Stimulated activated CD8-positive, alpha-beta memory T cell treated with anti-CD3 and anti-CD28 coated beads, Interleukin-4, amount 100 ng/mL, for 48 hours (primary cell): ENCODE data around the gene KCNK13.
A peak's percentile ranks its signal among the peaks of the same experiment; 100 is the strongest.
"Not testable (repeated sequence)": the region's sequence is repeated elsewhere in the genome, so short reads cannot be mapped to it uniquely, and the experiment has no call there.

Source experiments
- DNase-seq: peaks from one replicate; pipeline ENCODE4 v3.0.0-alpha.2; 2020

Gene KCNK13

DNA sequence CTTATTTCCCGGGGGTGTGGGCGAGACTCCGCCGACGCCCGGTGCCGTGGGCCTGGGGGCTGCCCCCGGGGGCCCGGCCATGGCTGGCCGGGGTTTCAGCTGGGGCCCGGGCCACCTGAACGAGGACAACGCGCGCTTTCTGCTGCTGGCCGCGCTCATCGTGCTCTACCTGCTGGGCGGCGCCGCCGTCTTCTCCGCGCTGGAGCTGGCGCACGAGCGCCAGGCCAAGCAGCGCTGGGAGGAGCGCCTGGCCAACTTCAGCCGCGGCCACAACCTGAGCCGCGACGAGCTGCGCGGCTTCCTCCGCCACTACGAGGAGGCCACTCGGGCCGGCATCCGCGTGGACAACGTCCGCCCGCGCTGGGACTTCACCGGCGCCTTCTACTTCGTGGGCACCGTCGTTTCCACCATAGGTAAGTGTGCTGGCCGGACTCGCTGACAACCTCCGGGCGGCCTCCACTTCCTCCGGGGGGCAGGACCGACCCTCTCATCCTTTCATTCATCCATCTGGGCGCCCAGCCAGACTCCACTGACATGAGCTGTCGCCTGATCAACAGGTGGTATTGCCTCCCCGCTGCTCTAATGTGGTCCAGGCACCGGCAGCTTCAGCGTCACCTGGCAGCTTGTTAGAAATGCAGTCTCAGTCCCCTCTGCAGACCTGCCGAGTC is 467 bp downstream of the KCNK13 start:
- DNase-seq, result peak; percentile 29

DNA sequence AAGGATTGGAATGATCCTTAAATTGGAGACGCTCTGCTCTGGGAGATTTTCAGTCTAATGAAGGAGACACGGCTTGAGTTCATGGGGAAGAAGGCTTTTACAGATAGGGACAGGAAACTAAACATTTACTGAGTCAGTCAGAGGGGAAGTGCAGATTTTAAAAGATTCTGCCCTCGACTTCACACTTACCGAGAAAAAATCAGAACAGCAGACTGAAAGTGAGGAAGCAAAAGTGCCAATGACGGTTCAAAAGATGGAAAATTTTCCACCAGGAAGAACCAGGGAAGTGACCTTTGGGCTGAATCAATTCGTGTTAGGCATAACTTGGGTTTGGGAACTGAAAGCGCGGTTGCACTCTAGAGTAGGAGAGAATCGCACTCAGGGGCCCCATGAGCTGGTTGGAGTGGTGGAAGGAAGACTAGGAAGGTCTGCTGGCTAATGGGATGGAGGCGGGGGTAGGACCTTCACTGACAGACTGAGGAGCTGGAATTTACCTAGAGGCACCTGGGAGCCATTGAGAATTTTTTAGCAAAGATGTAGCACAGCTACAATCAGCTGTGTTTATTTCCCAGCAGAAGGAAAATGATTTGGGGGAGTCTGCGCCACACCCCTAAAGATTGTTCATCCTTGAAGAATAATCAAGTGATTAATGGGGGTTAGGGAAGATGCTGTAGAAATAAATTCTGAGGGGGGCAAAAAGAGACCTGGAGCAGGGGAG is 1.2 kb downstream of the KCNK13 start:
- DNase-seq, result no peak

DNA sequence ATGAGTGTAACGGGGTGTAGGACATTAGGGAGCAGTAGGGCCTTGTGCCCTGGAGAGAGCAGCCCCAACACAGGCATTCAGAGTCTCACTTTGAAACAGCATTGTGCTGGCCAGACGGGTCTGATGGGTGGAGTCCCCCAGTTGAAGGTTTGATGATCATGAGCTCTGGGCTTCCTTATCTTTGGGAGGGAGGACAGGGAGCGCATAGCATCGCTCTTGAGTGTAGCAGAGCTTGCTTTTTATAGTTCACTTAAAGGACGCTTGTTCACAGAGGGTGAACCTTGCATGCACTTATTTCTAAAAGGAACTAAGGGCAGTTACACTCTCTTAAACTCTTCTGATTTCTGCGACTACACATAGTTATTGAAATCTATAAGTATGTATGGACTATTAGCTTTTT is 10.6 kb downstream of the KCNK13 start:
- DNase-seq, result no peak

DNA sequence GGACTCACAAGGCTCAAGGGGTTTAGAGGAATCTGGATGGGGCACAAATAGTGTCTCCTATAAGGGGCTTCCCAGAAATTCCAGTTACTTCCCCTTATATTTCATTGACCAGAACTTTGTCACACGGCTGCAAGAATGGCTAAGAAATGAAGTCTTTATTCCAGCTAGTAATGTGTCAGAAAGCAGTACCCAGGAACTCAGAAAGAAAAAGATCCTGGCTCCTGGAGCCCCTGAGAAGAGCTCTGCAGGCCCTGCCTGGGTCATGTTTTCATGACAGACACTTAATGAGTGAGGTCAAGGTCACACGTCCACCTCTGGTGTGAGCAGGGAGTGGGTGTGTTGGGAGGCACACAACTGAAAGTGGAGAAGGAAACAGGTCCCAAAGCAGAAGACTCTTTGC is 17.8 kb downstream of the KCNK13 start:
- DNase-seq, result no peak

DNA sequence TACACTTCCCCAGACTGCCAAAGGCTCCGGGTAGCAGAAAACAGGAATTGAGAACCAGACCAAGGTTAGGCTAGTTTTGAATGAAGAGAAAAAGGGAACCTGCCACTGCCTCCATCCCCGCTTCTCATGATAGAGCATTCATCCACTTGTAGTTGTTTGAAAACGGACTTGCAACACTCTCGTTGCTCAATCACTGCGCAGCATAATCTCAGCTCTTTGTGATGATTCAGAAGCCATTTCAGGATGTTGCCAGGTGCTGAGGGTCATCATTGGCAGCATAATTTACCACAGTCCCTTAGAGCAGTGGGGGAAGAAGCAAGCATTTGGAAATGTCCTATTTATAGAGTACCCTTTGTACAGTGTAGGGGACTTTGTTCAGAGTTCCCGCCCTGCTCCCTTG is 25.6 kb downstream of the KCNK13 start:
- no peak for DNase-seq

DNA sequence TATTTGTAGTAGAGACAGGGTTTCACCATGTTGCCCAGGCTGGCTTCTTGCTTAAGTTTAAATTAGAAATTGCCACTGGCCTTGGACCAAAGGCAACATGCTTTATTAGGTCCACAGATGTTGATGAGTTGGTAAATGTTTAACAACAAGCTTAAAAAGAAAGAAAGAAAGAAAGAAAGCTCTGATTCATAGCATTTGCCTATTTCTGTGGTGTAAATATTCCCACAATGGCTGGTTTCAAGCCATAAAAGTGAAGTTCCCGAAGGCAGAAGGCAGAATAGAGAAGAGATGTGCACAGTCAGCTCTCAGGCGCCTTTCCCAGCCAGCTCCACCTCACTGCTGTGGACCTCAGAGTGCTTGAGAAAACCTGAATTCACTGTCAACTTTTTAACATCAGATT is 26.4 kb downstream of the KCNK13 start:
- DNase-seq, result no peak

DNA sequence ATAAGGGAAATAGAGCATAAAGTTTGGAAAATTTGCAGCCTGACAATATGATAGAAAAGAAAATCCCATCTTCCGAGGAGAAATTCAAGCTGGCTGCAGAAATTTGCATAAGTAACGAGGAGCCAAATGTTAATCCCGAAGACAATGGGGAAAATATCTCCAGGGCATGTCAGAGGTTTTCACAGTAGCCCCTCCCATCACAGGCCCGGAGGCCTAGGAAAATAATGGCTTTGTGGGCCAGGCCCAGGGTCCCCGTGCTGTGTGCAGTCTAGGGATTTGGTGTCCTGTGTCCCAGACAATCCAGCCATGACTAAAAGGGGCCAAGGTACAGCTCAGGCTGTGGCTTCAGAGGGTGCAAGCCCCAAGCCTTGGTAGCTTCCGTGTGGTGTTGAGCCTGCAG is 27.7 kb downstream of the KCNK13 start:
- not testable (repeated sequence) for DNase-seq

DNA sequence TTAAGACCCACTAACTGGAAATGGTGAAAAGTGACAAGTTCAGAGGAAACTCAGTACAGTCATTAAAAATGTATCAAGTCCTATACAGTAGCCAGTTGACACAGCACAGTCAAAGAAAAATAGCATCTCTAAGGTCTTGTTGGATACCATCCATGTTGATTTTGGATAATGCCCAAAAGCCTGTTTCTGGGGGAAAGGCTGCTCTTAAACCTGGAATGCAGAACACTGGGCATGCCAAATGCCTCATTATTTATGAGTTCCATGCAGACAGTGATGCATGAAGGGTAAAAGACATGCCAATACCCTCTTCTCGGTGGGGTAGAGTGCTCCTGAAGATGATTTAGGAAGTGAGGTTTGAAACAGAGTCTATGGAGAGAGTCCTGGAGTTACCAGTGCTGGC is 29.6 kb downstream of the KCNK13 start:
- no peak for DNase-seq

DNA sequence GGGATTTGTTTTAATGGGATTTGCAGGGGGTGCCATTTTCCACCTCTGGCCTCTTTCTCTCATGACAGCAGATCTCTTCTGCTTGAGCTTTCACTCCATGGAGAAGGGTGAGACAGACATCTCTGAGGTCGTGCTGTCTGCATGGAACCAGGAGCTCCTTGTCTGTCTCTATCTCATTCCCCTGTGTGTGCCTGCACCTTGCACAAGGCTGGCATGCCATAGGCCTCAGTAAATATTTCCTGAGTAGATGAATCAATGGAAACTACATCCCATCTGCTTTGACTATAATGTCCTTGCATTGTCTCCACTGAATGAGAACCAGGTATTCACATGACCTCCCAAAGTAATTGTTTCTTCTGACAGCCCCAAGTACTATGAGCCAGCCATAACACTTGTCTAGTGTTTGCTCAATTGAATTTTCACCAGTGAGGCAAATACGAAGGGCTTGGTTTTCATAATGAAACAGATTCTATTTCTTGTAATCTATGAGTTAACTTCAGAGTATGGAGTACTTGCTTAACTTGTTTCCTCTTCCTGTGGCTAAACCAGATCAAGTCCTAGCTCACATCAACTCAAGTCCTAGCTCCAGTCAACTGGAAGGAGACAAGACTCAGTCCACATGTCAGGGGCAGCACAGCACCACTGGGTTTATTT is 32.3 kb downstream of the KCNK13 start:
- no peak for DNase-seq

DNA sequence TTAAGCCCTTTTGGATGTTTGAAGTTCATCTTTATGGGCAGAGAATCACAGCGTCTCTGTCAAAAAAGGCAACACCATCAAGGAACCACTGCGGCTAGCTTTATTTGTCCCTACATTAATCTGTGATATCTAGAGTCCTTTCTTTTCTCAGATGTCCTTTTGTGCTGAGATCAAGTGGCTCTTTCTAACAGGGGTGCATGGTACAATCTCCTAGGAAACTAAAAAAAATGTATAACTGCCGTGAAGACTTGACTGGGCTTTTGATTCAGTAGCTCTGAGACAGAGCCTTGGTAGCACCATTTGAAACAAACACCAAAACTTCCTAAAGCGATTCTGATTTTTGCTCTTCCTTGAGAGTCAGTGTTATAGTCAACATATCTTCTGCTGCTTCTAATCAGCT is 33.3 kb downstream of the KCNK13 start:
- DNase-seq, result no peak

DNA sequence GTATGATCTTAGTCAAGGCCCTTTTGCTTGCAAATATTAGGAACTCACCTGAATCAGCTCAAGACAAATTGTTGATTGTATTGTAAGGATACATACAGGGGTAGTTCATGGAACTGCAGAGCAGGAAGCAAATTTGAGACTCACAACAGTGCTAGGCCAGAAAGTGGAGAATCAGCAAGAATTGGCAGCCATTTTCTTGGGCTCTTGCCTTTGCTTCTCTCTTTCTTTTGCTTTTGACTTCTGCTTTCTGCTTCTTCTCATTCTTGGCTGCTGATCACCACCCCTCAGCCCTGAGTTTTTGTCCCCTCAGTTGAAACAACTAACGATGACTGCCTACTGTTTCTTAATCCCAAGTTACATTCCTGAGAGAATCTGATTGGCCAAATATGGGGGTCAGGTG is 34.8 kb downstream of the KCNK13 start:
- no peak for DNase-seq

DNA sequence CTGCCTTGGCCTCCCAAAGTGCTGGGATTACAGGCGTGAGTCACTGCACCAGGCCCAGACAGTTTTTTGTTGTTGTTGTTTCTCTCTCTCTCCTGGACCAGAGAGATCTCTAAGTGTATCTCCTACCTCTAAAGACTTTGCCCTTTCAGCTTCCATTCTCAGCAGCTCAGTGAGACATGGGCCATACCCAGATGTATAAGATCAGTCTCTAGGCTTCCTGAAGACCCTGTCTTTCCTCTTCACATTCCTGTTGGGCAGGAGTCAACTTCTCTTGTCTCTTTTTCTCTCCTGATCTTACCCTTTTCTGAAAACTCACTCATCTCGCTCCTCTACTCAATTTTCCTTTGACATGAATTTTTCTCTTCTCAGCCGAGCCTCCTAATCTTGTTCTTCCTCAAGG is 42.0 kb downstream of the KCNK13 start:
- DNase-seq, result no peak

DNA sequence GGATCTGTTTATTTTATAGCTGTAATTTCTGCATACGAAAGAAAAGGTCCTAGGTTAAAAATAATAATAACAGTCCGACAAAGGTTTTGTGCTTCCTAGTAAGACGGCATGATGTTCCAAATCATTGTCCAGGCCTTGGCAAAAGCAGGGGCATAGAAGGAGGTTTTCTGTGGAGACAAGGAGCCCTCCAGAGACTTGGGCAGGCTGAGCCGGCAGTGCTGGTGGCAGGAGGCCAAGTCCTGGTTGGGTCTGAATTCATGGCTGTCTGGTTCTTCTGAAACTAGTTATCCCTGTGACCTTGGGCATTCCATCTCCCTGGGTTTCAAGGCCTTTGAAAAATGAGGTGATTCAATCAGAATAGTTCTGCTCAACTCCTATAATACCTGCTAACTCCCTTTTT is 44.0 kb downstream of the KCNK13 start:
- DNase-seq, result no peak

DNA sequence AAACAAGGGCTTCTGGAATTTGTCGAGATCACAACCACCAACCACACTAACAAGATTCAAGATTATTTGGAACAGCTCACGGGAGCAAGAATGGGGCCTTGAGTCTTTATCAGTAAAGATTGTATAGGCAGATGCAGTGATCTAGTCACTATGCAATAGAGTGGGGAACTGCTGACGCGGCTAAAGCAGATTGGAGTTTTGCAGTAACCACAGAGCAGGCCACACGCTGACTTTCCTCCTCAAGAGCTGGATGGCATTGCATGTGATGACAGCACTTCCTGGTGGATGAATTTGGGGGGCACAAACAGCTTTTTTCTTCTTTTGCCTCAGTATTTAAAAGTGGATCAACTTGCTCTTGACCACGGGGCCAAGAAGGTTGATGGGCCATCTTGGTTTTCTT is 46.0 kb downstream of the KCNK13 start:
- DNase-seq, result no peak

DNA sequence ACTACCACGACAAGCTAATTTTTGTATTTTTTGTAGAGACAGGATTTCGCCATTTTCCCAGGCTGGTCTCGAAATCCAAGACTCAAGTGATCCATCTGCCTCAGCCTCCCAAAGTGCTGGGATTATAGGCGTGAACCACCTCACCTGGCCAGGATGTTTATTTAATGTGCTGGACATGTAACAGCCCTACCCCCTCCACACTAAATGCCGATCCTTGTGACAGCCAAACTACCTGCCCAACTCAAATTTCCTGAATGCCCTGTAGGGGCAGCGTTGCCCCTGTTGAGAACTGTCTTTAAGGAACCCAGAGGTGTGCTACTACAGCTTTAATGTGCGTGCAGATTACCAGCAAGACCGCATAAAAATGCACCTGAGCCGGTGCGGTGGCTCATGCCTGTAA is 48.1 kb downstream of the KCNK13 start:
- DNase-seq, result no peak

DNA sequence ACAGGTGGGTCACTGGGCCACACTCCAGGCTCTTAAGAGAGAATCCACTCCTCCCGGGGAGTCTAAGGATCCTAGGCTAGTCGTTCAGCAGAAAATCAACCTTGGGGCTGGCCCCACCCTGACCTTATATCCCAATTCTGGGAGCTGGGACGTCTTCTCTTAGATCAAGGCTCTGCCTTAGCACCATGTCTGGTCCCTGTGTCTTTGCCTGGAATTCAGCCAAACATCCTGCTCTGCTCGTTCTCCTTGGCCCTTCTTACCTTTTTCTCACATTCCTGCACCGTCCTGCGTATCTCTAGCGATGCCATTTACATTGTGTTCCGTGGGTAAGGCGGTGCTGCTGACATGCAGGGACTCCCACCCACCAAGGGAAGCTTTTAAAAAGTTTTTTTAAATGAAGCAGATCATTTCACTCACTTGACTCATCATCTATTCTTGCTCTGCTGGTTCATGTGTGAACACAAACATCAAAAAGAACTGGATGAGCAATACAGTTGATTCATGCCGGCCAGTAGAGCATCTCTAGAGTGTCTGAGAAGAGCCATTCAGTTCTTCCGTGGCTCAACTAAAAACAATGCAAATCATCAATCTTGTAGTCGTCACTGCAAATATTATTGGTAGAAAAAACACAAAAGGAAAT is 50.2 kb downstream of the KCNK13 start:
- no peak for DNase-seq

DNA sequence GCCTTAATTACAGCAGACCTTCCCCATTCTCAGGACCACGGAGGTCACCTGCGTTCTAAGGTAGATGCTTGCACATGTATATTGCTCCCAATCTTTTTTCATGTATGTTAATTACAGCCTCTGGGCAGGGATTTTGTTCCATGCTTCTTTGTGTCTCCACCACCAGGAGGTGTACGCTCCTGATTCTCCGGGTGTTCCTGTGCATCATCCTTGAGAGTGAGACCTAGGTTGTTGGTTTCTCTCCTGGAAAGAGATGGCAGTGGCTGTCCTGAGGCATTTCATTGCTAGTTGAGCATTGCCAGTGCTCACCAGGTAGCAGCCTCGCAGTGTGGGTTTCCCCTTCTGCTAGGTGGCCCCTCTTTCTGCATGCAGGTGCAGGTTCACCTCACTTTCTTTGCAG is 52.8 kb downstream of the KCNK13 start:
- no peak for DNase-seq

DNA sequence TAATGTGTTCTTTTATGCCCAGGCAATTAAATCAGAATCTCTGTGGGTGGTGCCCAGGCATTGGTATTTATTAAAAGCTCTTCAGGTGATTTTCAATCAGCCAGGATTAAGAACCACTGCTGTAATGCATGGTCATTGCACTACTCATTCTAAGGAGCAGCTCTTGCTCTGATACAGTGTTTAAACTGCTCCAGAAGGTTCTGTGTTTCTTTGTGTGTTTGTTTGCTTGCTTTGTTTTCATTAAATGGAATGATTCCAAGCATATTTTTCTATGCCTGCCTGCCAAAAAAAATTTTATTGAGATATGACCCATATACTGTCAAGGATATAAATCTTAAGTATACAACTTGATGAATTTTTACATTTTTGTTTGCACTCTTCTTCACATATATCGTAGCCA is 54.0 kb downstream of the KCNK13 start:
- DNase-seq, result no peak

DNA sequence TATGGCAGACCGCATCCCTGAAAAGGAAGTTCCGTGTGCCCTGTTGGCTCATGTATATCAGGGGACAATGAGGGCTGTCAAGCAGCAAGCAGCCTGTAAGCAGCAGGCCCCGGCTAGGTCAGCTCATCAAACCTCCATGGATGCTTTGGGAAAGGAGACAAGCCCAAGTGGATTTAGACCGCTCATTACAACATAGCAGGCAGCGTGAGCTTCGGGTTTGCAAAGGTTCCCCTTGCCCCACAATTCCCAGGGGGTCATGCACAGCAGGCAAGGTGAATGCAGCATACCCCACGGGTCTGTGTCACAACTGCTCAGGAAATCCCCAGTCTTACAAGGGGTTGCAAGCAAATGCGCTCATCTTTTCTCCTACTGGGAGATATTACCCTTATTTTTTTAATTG is 54.6 kb downstream of the KCNK13 start:
- DNase-seq, result no peak

DNA sequence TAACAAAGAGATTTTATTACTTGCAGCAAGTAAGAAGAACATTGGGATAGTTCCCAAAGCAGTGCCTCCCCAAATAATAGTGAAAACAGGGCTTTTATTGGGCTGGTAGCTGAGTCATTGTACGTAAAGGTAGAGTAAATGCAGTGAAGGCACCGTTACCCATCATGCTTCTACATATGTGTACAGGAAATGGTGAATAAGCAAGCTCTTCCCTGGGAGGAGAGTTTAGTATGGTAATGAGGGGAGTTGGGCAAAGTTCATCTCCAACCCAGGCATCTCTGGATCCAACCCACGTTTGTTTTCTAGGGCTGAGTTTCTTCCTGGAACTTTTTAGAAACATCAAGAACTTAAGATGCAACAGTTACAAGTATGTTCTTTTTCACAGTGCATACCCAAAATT is 56.2 kb downstream of the KCNK13 start:
- no peak for DNase-seq

DNA sequence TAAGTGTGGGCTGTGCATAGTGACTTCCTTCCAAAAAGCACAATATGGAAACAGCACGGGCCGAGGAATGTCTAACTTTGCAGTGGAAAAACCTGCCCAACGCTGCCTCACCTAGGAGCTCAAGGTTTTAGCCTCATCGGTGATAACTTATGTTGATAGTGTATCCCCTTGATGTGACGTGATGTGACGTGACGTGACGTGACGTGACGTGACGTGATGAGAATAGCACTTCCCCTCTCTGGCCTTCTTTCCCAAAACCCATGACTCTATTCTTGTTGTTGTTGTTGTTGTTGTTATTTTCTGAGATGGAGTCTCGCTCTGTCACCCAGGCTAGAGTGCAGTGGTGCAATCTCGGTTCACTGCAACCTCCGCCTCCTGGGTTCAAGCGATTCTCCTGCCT is 64.5 kb downstream of the KCNK13 start:
- no peak for DNase-seq

DNA sequence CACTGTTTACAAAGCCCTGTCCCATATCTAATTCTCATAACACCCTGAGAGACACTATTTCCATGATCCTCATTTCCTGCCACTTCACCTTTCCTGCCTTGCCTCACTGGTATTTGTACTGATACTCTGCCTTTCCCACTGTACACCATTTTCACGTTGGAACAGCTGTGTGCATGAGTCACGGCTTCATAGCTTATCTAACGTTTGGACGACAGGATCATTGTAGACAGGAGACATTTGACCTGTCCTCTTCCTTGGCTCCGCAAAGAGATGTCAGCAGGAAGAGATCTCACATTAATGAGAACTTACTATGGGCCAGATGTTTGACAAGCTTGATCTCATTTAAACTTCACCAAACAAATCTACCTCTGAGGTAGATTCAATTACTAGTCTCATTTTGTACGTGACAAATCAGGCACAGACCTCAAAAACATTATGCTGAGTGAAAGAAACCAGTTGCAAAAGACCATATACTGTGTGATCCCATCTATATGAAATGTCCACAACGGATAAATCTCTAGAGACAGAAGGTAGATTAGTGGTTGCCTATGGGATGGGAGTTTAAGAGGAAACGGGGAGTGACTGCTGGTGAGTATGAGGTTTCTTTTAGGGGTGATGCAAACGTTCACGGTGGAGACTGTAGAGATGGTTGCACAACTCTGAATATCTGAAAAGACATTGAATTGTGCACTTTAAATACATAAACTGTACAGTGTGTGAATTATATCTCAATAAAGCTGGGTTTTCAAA is 71.2 kb downstream of the KCNK13 start:
- no peak for DNase-seq

DNA sequence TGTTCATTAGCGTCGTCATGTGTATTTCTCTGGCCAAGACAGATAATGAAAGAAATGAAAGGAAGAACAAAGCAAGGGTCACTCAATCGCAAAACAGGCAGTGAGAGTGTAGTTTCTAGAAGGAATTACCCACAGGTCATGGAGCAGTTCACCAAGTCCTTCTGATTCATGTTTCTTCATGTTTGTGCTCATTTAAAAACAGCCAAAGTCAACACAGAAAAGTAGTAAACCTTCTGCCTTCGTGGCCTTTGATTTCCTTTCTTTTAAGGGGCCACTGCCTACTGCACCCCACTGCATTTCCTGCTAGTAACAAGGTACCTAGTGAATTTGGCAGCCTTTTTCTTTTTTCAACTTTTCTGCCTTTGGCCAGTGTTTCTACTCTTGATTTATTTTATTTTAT is 75.1 kb downstream of the KCNK13 start:
- DNase-seq, result no peak
